HG03558 (cell line): ENCODE results near the gene DCTN1.

Source experiments
- ATAC-seq: cut with Tn5 transposase; IDR thresholded peaks from one replicate; pipeline ENCODE4 v1.9.1; 2021; ENCODE audit warnings: moderate number of reproducible peaks; ENCODE audit not compliant: unreplicated experiment; ENCODE audit errors: extremely low read depth

The DCTN1 gene

GRCh38 chr2:74333175-74333574 is 46.9 kb downstream of the DCTN1 start:
- ATAC-seq: no peak

- ATAC-seq: no peak
Measured at GRCh38 chr2:74332550-74333174, 47.4 kb downstream of the DCTN1 start.

- ATAC-seq: no peak
Measured at GRCh38 chr2:74328573-74328972, 51.5 kb downstream of the DCTN1 start.

- no peak for ATAC-seq
Measured at GRCh38 chr2:74328074-74328473, 52.0 kb downstream of the DCTN1 start.

- no peak for ATAC-seq
Measured at GRCh38 chr2:74327627-74328026, 52.5 kb downstream of the DCTN1 start.

GRCh38 chr2:74327199-74327598 is 52.9 kb downstream of the DCTN1 start:
- no peak for ATAC-seq

- no peak for ATAC-seq
Measured at GRCh38 chr2:74325815-74326214, 54.3 kb downstream of the DCTN1 start.

- ATAC-seq: no peak
Measured at GRCh38 chr2:74321737-74322136, 58.4 kb downstream of the DCTN1 start.

- ATAC-seq: no peak
Measured at GRCh38 chr2:74317701-74318100, 62.4 kb downstream of the DCTN1 start.

- no peak for ATAC-seq
Measured at GRCh38 chr2:74316627-74317295, 63.4 kb downstream of the DCTN1 start.

- no peak for ATAC-seq
Measured at GRCh38 chr2:74314107-74314506, 66.0 kb downstream of the DCTN1 start.

- no peak for ATAC-seq
Measured at GRCh38 chr2:74313497-74313896, 66.6 kb downstream of the DCTN1 start.

GRCh38 chr2:74312913-74313312 is 67.2 kb downstream of the DCTN1 start:
- ATAC-seq: no peak
